ENCODE data around the gene ERMAP.
A peak's percentile ranks its signal among the peaks of the same experiment; 100 is the strongest.
"Not testable (repeated sequence)": the region's sequence is repeated elsewhere in the genome, so short reads cannot be mapped to it uniquely, and the experiment has no call there.

ERMAP gene

GRCh38 chr1:42807056-42807668 is 9.8 kb upstream of the ERMAP start:
- no peak for DNase-seq

DNA sequence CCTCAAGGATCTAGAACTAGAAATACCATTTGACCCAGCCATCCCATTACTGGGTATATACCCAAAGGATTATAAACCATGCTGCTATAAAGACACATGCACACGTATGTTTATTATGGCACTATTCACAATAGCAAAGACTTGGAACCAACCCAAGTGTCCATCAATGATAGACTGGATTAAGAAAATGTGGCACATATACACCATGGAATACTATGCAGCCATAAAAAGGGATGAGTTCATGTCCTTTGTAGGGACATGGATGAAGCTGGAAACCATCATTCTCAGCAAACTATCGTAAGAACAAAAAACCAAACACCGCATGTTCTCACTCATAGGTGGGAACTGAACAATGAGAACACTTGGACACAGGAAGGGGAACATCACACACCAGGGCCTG is 2.1 kb upstream of the ERMAP start:
- DNase-seq = not testable (repeated sequence)

DNA sequence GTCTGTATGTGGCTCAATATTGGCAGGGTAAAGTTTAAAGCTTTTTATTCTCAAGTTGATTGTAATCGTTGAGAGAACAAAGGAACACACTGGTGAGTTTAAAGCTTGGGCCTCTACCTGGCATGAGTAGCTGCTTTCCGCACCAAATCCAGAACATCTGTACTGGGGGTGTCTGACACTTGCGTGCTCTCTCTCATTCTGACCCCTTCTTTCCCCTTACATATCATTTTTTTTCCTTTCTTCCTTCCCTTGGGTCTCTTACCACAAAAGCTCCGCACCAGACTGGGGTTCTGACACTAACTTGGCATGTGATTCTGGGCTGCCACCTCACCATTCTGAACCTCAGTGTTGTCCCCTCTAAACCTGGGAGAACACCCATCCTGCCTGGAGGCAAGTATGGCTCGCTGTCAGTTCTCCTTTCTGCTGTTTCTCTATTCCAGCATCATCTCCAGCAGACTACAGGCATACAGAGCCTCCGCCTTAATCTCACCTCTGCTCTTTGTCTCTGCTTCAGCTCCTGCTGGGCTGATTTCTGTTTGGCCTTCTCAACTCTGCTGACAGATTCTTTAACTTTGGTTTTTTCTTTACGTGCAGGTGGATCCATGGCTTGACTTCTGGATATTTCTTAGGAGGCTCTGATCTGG is 859 bp upstream of the ERMAP start:
- peak; percentile 27 for DNase-seq

DNA sequence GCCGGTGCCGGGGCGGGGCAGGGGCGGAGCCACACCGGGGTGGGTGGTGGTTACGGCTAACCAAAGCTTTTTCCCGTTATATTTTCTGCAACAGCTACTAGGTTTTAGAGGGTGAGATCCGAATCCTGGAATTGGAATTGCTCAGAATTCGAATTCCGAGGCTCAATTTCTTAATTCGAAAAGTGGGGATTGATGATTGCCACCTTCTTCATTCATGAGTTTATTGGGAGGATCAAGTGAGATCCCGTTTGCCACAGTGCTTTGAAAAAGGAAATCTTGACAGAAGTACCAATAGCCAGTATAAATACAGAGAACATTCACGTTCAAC is 482 bp downstream of the ERMAP start:
- no peak for DNase-seq

DNA sequence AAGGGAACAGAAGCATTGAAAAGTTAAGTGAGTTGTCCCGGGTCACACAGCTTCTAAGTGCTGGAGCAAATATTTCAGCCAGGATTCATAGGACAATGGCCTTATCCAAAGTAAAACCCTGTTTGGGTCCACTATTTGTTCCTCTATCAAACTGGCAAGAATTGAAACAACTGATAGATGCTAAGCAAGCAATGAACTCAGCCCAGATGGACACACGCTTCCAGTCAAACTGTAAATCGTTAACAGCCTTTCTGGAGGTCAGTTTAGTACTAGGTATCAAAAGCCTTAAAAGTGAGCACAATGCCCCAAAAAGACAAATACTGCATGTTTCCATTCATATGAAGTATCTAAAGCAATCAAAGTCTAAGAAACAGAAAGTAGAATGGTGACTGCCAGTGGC is 1.1 kb downstream of the ERMAP start:
- no peak for DNase-seq

DNA sequence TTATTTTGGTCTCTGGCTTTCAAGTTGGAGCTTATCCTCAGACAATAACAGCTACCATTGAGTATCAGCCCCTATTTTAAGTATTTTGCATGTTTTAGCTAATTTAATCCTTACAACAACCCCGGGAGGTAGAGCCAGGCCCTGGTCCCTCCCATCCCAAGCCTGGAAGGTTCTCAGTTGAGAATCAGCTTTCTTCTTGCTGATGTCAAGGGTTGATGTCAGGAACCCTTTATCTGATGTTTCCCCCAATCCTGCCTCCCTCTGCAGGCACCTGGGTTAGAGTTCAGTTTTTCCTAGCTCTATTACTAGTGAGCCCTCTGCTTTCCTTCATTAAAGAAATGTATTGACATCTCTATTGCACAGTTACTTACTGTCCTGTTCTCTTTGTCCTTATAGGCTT is 3.9 kb downstream of the ERMAP start:
- no peak for DNase-seq

DNA sequence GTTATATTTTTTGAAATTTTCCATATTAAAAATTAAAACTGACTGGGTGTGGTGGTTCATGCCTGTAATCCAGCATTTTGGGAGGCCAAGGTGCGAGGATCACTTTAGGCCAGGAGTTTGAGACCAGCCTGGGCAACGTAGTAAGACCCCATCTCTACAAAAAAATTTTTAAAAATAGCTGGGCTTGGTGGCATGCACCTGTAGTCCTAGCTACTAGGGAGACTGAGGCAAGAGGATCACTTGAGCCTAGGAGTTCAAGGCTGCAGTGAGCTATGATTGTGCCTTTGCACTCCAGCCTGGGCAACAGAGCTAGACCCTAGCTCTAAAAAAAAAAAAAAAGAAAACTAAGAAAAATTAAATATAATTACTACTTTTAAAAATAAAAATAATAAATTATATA is 4.8 kb downstream of the ERMAP start:
- no peak for DNase-seq

- DNase-seq = no peak
Observed at GRCh38 chr1:42822800-42823392, 6.0 kb downstream of the ERMAP start.

DNA sequence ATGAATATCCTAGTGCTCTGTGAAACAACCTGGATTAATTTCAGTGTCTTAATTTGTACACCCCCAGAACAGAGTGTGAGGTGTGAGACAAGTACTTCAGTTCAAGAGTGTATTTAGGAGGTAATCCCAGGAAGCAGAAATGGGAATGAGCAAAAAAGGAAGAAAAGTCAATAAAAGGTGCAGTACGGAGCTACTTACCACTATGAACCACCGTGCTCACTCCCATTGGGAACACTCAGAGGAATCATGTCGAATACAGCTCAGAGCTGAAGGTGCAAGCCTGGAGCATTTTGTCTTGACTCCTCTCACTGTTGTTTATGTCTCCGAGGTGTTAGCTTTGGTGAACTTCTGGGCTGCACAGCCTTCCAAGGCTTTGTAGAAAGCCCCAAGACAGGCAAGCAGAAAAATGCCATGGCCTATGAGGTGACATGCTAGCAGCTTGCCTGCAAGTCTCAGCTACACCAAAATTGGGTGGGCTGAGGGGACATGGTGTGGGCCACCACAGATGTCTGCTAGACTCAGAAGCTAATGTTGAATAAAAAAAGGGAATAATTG is 7.6 kb downstream of the ERMAP start:
- DNase-seq = no peak

- DNase-seq = no peak
Observed at GRCh38 chr1:42825036-42825851, 8.3 kb downstream of the ERMAP start.

DNA sequence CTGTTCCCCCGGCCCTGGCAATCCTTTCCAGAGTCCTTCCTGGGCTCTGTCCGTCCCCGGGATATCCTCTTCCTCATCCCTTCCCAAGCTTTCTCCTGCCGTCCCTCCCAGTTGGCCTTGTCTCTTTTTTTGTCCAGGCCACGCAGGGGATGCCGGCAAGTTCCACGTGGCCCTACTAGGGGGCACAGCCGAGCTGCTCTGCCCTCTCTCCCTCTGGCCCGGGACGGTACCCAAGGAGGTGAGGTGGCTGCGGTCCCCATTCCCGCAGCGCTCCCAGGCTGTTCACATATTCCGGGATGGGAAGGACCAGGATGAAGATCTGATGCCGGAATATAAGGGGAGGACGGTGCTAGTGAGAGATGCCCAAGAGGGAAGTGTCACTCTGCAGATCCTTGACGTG is 13.7 kb downstream of the ERMAP start:
- no peak for DNase-seq

- no peak for DNase-seq
Observed at GRCh38 chr1:42831273-42831672, 14.4 kb downstream of the ERMAP start.

GRCh38 chr1:42832641-42833240 is 15.8 kb downstream of the ERMAP start:
- DNase-seq = no peak

DNA sequence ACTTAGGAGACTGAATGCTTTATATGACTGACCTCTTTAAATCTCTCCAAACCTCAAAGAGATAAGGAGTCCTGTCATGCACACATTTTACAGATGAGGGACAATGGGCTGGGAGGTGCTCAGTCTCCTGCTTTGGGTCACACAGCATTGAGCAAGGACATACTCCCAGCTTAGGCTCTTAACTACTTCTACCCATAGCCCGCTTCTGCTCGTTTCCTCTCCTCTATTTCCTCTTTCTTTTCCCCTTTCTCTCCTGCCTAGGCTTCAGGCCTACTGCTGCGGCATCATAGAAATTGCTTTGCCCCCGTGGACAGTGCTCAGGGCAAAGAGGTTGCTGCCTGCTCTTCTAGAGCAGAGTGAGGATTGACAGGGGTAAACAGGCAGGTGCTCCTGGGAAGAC is 17.1 kb downstream of the ERMAP start:
- DNase-seq = no peak

DNA sequence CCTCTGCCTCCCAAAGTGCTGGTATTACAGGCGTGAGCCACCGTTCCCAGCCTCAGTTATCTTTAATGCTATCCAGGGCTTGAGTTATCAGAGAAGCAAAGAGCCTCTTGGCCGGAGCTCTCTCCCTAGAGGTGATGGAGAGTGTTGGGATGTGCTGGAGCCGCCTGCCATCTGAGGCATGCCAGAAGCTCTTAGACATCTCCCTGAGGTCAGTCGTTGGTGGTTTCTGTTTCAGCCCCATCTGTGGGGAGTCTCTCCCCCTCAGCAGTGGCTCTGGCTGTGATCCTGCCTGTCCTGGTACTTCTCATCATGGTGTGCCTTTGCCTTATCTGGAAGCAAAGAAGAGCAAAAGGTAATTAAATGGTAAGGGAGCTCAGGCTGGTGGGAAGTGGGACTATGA is 17.9 kb downstream of the ERMAP start:
- no peak for DNase-seq

GRCh38 chr1:42835422-42835821 is 18.5 kb downstream of the ERMAP start:
- DNase-seq = no peak

GRCh38 chr1:42837709-42838108 is 20.8 kb downstream of the ERMAP start:
- DNase-seq = no peak

DNA sequence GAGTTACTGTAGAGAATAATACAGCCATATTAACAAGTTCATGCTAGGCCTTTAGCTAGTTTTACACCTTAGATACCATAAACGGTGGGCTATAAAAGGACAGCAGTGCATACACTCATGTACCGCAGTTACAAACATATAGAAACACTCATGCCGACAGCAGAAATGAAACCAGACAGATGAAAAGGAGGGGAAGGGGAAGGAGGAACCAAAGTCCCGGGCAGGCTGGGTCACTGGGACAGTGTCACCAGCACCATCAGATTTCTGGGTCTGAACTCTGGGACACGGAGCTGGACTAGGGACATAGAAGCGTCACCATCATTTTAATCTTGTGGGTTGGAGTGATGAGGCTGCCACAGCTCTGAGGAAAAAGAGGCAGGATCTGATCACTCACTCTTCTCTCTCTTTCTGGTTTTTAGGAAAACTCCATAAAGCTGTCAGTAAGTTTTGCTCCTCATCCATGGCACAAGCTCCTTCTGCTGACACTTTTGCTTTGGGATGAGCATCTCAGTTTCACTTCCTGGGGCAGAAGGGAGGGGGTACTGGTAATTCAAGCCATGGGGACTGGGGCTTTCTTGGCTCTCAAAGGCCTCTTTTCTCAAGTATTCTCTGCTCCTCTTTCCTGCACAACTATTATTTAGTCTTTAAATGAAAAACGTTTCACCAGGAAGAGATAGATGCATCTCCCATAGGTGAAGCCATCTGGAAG is 21.7 kb downstream of the ERMAP start:
- DNase-seq = no peak

GRCh38 chr1:42841010-42841409 is 24.1 kb downstream of the ERMAP start:
- DNase-seq = no peak

- DNase-seq = no peak
Observed at GRCh38 chr1:42841440-42842147, 24.7 kb downstream of the ERMAP start.

DNA sequence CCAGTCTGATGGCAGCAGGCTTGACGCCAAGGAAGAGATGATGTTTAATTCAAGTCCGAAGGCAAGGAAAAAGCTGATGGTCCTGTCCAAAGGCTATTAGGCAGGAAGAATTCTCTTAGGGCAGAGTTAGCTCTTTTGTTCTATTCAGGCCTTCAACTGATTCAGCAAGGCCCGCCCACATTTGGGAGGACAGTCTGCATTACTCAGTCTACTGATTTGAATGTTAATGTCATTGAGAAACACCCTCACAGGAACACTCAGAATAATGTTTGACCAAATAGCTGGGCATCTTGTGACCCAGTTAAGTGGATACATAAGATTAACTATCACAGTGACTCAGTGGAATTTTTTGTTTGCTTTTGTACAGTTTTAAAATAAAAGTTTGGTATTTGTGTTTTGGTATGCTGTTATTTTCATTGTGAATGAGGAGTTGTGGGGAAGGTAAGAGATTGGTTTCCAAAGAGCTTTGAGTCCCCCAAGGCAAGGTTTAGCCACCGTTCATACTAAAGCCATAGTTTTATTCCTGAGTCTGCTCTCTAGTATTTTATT is 27.7 kb downstream of the ERMAP start:
- no peak for DNase-seq

- DNase-seq = no peak
Observed at GRCh38 chr1:42845193-42845592, 28.3 kb downstream of the ERMAP start.
